Anterior cingulate cortex (tissue), 58 donors: Measurements from ENCODE around the gene PEX11G.
"Not testable (repeated sequence)": the region's sequence is repeated elsewhere in the genome, so short reads cannot be mapped to it uniquely, and the experiment has no call there.

Source experiments
- DNase-seq, 58 donors: peaks; one replicate each; lab custom pipeline; 2025; lab: John Stamatoyannopoulos, UW

PEX11G gene

GRCh38 chr19:7470540-7471305, 18.1 kb downstream of the PEX11G start:
- no peak for DNase-seq

GRCh38 chr19:7469669-7470285, 19.1 kb downstream of the PEX11G start:
- no peak for DNase-seq

GRCh38 chr19:7468840-7469239, 20.0 kb downstream of the PEX11G start:
- no peak for DNase-seq

- DNase-seq, result no peak
Measured at GRCh38 chr19:7467009-7467989, 21.5 kb downstream of the PEX11G start.

- no peak for DNase-seq
Measured at GRCh38 chr19:7463575-7463974, 25.3 kb downstream of the PEX11G start.

- no peak for DNase-seq
Measured at GRCh38 chr19:7461841-7462629, 26.8 kb downstream of the PEX11G start.

- no peak for DNase-seq
Measured at GRCh38 chr19:7460562-7460966, 28.3 kb downstream of the PEX11G start.

GRCh38 chr19:7459773-7460172, 29.1 kb downstream of the PEX11G start:
- DNase-seq, result no peak

GRCh38 chr19:7458675-7459074, 30.2 kb downstream of the PEX11G start:
- no peak for DNase-seq

GRCh38 chr19:7456964-7457541, 31.8 kb downstream of the PEX11G start:
- DNase-seq, result no peak

- DNase-seq, result no peak
Measured at GRCh38 chr19:7455600-7456296, 33.1 kb downstream of the PEX11G start.

GRCh38 chr19:7454998-7455397, 33.8 kb downstream of the PEX11G start:
- peak in 2 of 58 donors; percentile 6 to 27 for DNase-seq

GRCh38 chr19:7450243-7451223, 38.3 kb downstream of the PEX11G start:
- no peak for DNase-seq

GRCh38 chr19:7449391-7450070, 39.3 kb downstream of the PEX11G start:
- not testable (repeated sequence) for DNase-seq

GRCh38 chr19:7447648-7448047, 41.2 kb downstream of the PEX11G start:
- DNase-seq, result no peak

GRCh38 chr19:7445104-7445503, 43.7 kb downstream of the PEX11G start:
- DNase-seq, result no peak

- DNase-seq, result no peak
Measured at GRCh38 chr19:7444042-7444441, 44.8 kb downstream of the PEX11G start.
